Gastroesophageal sphincter (tissue), 3 donors: ENCODE data around the gene CNTNAP1.

ENCODE experiments used
- EP300 ChIP-seq: sonication (generic); formaldehyde crosslinking; IDR thresholded peaks from one replicate; pipeline ENCODE4 v1.6.1; 2017; ENCODE audit warnings: antibody characterized with exemption, mild to moderate bottlenecking
- POLR2A ChIP-seq, 2 donors: fragments of 450-650 bp; IDR thresholded peaks; one replicate each; pipeline ENCODE4 v1.6.1; 2017; ENCODE audit warnings: antibody characterized with exemption in 2 of 2, mild to moderate bottlenecking in 2 of 2, moderate library complexity in 1 of 2
- TF ChIP-seq, protein P1 (sequence below), 4 experiments: fragments of 200-600 bp in 2 of 4; fragments of 450-650 bp in 2 of 4; sonication (generic) in 1 of 4; IDR thresholded peaks; one replicate each; pipeline ENCODE4 v1.5.1; 2017 to 2019; ENCODE audit warnings: antibody characterized with exemption in 4 of 4, mild to moderate bottlenecking in 2 of 4, moderate library complexity in 2 of 4

DNA sequence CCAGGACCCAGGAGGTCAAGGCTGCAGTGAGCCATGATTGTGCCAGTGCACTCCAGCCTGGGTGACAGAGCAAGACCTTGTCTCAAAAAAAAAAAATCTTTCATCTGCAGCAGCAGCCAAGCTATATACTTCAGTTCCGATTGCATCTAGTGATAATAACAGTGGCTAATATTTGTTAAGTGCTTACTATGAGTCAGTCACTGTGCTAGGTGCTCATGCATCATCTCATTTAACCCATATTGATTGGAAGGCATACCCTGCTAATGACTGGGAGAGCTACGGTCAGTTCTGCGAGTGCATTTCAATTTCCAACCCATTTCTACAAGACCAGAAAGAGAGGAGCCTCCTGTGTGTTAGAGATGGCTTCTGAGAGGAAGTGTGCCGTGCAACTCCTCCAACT is 30.9 kb upstream of the CNTNAP1 start:
- TF ChIP-seq EP300 (no peak), POLR2A (IDR thresholded peaks at IDR 0.05) (no peak)
- TF ChIP-seq, protein P1, sequence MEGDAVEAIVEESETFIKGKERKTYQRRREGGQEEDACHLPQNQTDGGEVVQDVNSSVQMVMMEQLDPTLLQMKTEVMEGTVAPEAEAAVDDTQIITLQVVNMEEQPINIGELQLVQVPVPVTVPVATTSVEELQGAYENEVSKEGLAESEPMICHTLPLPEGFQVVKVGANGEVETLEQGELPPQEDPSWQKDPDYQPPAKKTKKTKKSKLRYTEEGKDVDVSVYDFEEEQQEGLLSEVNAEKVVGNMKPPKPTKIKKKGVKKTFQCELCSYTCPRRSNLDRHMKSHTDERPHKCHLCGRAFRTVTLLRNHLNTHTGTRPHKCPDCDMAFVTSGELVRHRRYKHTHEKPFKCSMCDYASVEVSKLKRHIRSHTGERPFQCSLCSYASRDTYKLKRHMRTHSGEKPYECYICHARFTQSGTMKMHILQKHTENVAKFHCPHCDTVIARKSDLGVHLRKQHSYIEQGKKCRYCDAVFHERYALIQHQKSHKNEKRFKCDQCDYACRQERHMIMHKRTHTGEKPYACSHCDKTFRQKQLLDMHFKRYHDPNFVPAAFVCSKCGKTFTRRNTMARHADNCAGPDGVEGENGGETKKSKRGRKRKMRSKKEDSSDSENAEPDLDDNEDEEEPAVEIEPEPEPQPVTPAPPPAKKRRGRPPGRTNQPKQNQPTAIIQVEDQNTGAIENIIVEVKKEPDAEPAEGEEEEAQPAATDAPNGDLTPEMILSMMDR (IDR thresholded peaks at IDR 0.05), result no peak
